Vagina (tissue), 2 donors: ENCODE measurements around the gene REEP3. TPM values are rescaled to one million over a fixed set of nuclear protein-coding genes. Genes with fewer than 3 reads are reported as not detected.

Source experiments
- DNase-seq, 2 donors: peaks; one replicate each; pipeline ENCODE4 v3.0.0-alpha.2; 2017; ENCODE audit errors: extremely low spot score in 2 of 2
- H3K27ac ChIP-seq: fragments of 200-600 bp; sonication (generic); one replicate; pipeline ENCODE4 v1.5.1; 2019
- H3K27me3 ChIP-seq: fragments of 200-600 bp; sonication (generic); one replicate; pipeline ENCODE4 v1.5.1; 2019
- H3K36me3 ChIP-seq, 2 donors: fragments of 200-600 bp; sonication (generic); one replicate each; pipeline ENCODE4 v1.5.1; 2017 to 2019
- H3K4me1 ChIP-seq: fragments of 200-600 bp; sonication (generic); one replicate; pipeline ENCODE4 v1.5.1; 2019
- H3K4me3 ChIP-seq, 2 donors: fragments of 200-600 bp; sonication (generic); 1 replicate in 1 of 2; 2 replicates in 1 of 2; pipeline ENCODE4 v1.5.1; 2016 to 2019
- H3K9me3 ChIP-seq: fragments of 200-600 bp; sonication (generic); one replicate; pipeline ENCODE4 v1.5.1; 2019
- CTCF ChIP-seq, 3 experiments: fragments of 450-650 bp in 2 of 3; fragments of 200-600 bp in 1 of 3; sonication (generic) in 1 of 3; IDR thresholded peaks; one replicate each; pipeline ENCODE4 v1.5.1; 2017 to 2019; ENCODE audit warnings: antibody characterized with exemption in 3 of 3, mild to moderate bottlenecking in 2 of 3, moderate library complexity in 2 of 3
- POLR2A ChIP-seq, 2 donors: fragments of 450-650 bp; IDR thresholded peaks; one replicate each; pipeline ENCODE4 v1.6.1; 2017; ENCODE audit warnings: antibody characterized with exemption in 2 of 2, mild to moderate bottlenecking in 2 of 2, moderate library complexity in 2 of 2
- POLR2AphosphoS5 ChIP-seq, 2 donors: sonication (generic); formaldehyde crosslinking; IDR thresholded peaks; one replicate each; pipeline ENCODE4 v1.9.0; 2017; ENCODE audit warnings: antibody characterized with exemption in 2 of 2, mild to moderate bottlenecking in 2 of 2, low read depth in 1 of 2; ENCODE audit not compliant: insufficient read depth in 1 of 2
- intact Hi-C: fragments of 100-400 bp; cut with DNase I; formaldehyde crosslinking; loops from one replicate; pipeline ENCODE4 v1.15.1; 2023
- total RNA-seq: library from RNA; depleted of rRNA; stranded (reverse); fragments of >200 nt; gene quantifications from one replicate; pipeline ENCODE4 v1.2.3, GENCODE V29; 2016

Gene REEP3
- total RNA-seq, 1 donor from 2014 or later: 41.0 TPM

DNA sequence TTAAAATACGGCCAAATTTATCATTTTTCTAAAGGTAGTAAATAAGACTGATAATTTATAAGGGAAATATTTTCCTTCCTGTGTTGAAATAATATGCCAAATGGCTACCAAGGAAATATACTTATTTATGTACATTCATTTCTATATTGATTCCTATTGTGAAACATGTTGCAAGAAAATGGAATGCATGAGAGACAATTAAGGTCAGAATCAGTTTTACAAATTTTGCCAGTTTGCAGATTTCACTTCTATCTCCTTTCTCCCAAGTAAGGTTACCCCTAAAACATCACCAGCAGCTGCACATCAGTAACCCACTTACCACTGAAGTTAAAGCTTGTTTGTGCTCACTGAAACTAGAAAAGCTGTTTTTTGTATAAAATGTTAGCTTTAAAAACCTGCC is 19.2 kb upstream of the REEP3 start:
- no peak overlapping the region for H3K27ac ChIP-seq
- H3K36me3 ChIP-seq: no peaks in the 10 kb centered on the region
- no peak overlapping the region for H3K4me3 ChIP-seq
- H3K9me3 ChIP-seq: no peaks in the 10 kb centered on the region
- TF ChIP-seq POLR2A (IDR thresholded peaks at IDR 0.05): no peak
- TF ChIP-seq CTCF (IDR thresholded peaks at IDR 0.05): no peak
- TF ChIP-seq POLR2AphosphoS5 (IDR thresholded peaks at IDR 0.05; ENCODE audit: insufficient read depth in 1 of 2, low read depth in 1 of 2): no peak
- H3K27me3 ChIP-seq: no peaks in the 10 kb centered on the region
- H3K4me1 ChIP-seq: peaks cover 22% of the 10 kb centered on the region
- no peak for DNase-seq
- intact Hi-C loops: no loop called here

GRCh38 chr10:63502832-63503231 is 18.4 kb upstream of the REEP3 start:
- Histone ChIP-seq H3K9me3 (no peaks in the 10 kb centered on the region), H3K36me3 (no peaks in the 10 kb centered on the region), H3K27me3 (no peaks in the 10 kb centered on the region), H3K4me3 (no peak overlapping the region), H3K4me1 (peaks cover 23% of the 10 kb centered on the region), H3K27ac (no peak overlapping the region)
- DNase-seq: no peak
- intact Hi-C loops: no loop called here
- TF ChIP-seq POLR2A (IDR thresholded peaks at IDR 0.05) (no peak), POLR2AphosphoS5 (IDR thresholded peaks at IDR 0.05; ENCODE audit: insufficient read depth in 1 of 2, low read depth in 1 of 2) (no peak), CTCF (IDR thresholded peaks at IDR 0.05) (no peak)

DNA sequence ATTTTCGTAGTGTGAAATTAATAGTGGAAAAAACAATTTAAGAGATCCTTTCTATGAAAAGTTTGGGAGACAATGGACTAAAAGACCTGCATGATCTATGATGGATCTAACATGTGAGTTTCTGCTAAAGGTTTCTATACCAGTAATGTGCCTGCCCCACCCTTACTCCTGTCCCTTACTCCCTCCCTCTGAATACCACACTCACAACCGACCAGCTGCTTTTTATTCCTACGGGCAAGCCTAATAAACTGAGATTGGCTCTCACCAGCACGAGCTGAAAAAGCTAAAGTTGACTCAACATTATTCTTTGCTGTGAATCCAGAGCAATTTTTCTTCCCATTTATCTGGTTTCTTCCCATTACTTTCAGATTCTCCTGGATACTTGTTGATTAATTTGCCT is 17.8 kb upstream of the REEP3 start:
- no peaks in the 10 kb centered on the region for H3K27me3 ChIP-seq
- peaks cover 23% of the 10 kb centered on the region for H3K4me1 ChIP-seq
- TF ChIP-seq POLR2AphosphoS5 (IDR thresholded peaks at IDR 0.05; ENCODE audit: insufficient read depth in 1 of 2, low read depth in 1 of 2) (no peak), CTCF (IDR thresholded peaks at IDR 0.05) (no peak), POLR2A (IDR thresholded peaks at IDR 0.05) (no peak)
- H3K4me3 ChIP-seq: no peak overlapping the region
- H3K36me3 ChIP-seq: no peaks in the 10 kb centered on the region
- no peak for DNase-seq
- intact Hi-C loops: no loop called here
- H3K9me3 ChIP-seq: no peaks in the 10 kb centered on the region
- H3K27ac ChIP-seq: no peak overlapping the region

GRCh38 chr10:63504145-63504881 is 16.9 kb upstream of the REEP3 start:
- Histone ChIP-seq H3K9me3 (no peaks in the 10 kb centered on the region), H3K4me3 (no peak overlapping the region), H3K27me3 (no peaks in the 10 kb centered on the region), H3K4me1 (peaks cover 23% of the 10 kb centered on the region), H3K36me3 (no peaks in the 10 kb centered on the region), H3K27ac (no peak overlapping the region)
- intact Hi-C loops: no loop called here
- TF ChIP-seq POLR2AphosphoS5 (IDR thresholded peaks at IDR 0.05; ENCODE audit: insufficient read depth in 1 of 2, low read depth in 1 of 2): peak in 1 of 2 donors; percentile 54
- TF ChIP-seq POLR2A (IDR thresholded peaks at IDR 0.05): no peak
- no peak for DNase-seq

GRCh38 chr10:63505562-63505961 is 15.6 kb upstream of the REEP3 start:
- H3K27ac ChIP-seq: no peak overlapping the region
- no peaks in the 10 kb centered on the region for H3K27me3 ChIP-seq
- H3K36me3 ChIP-seq: no peaks in the 10 kb centered on the region
- DNase-seq: no peak
- H3K4me3 ChIP-seq: no peak overlapping the region
- intact Hi-C loops: no loop called here
- H3K4me1 ChIP-seq: peaks cover 23% of the 10 kb centered on the region
- H3K9me3 ChIP-seq: no peaks in the 10 kb centered on the region
- TF ChIP-seq CTCF (IDR thresholded peaks at IDR 0.05) (no peak), POLR2A (IDR thresholded peaks at IDR 0.05) (no peak), POLR2AphosphoS5 (IDR thresholded peaks at IDR 0.05; ENCODE audit: insufficient read depth in 1 of 2, low read depth in 1 of 2) (no peak)
